H1 (cell line): ENCODE measurements around the gene PACS1. TPM values are rescaled to one million over a fixed set of nuclear protein-coding genes. Genes with fewer than 3 reads are reported as not detected.
"Not testable (repeated sequence)": the region's sequence is repeated elsewhere in the genome, so short reads cannot be mapped to it uniquely, and the experiment has no call there.

Experiments used
- CTCF ChIA-PET: fragments of 300-600 bp; sonication (Branson Sonifier 250); formaldehyde crosslinking; loops from one replicate; lab custom pipeline; 2021; ENCODE audit not compliant: partially characterized antibody; lab: Charles Lee
- POLR2A ChIA-PET: fragments of 300-600 bp; sonication (Branson Sonifier 250); formaldehyde crosslinking; loops from one replicate; lab custom pipeline; 2021; ENCODE audit warnings: inconsistent platforms; ENCODE audit not compliant: partially characterized antibody; lab: Charles Lee
- DNase-seq, 2 experiments: peaks; one replicate each; pipeline versions ENCODE4 v3.0.0 to v3.0.0-alpha.2; 2010 to 2022; ENCODE audit warnings: low spot score in 2 of 2, low read depth in 1 of 2, mixed read lengths in 1 of 2
- FAIRE-seq: peaks from 2 replicates; lab custom pipeline; 2011; peaks lifted over from hg19 to GRCh38; lab: Jason Lieb, UNC
- H2AFZ ChIP-seq: 2 replicates; pipeline ENCODE4 v1.8.1; 2012; ENCODE audit warnings: low read length, inconsistent platforms
- H2AK5ac ChIP-seq: 2 replicates; pipeline ENCODE4 v1.6.1; 2013; ENCODE audit warnings: low read depth, low read length
- H2BK120ac ChIP-seq: replicated peaks from 2 replicates; pipeline ENCODE3; 2013; ENCODE audit warnings: low read depth, low read length, inconsistent platforms
- H2BK12ac ChIP-seq: 2 replicates; pipeline ENCODE4 v1.6.1; 2013; ENCODE audit warnings: low read depth, low read length
- H2BK15ac ChIP-seq: 2 replicates; pipeline ENCODE4 v1.6.1; 2013; ENCODE audit warnings: low read length
- H2BK20ac ChIP-seq: 2 replicates; pipeline ENCODE4 v1.6.1; 2013; ENCODE audit warnings: low read length
- H2BK5ac ChIP-seq: 2 replicates; pipeline ENCODE4 v1.6.1; 2013; ENCODE audit warnings: low read depth, low read length
- H3K14ac ChIP-seq: 2 replicates; pipeline ENCODE4 v1.6.1; 2013; ENCODE audit warnings: inconsistent platforms; ENCODE audit not compliant: insufficient read length
- H3K18ac ChIP-seq: 2 replicates; pipeline ENCODE4 v1.6.1; 2013; ENCODE audit warnings: low read length; ENCODE audit errors: extremely low read depth
- H3K23ac ChIP-seq: 2 replicates; pipeline ENCODE4 v1.6.1; 2013; ENCODE audit warnings: inconsistent platforms; ENCODE audit not compliant: insufficient read length
- H3K23me2 ChIP-seq: 2 replicates; pipeline ENCODE4 v1.6.1; 2013; ENCODE audit warnings: low read depth, low read length
- H3K27ac ChIP-seq: 2 replicates; pipeline ENCODE4 v1.6.1; 2011; ENCODE audit warnings: low read depth, low read length, inconsistent platforms
- H3K27me3 ChIP-seq, 4 experiments: replicated peaks in 1 of 4; 1 replicate in 1 of 4; 2 replicates in 3 of 4; pipeline versions ENCODE4 v1.6.1 to v1.8.1; 2011 to 2013; ENCODE audit warnings: low read length in 3 of 4, mild to moderate bottlenecking in 3 of 4, inconsistent platforms in 2 of 4, mixed read lengths in 2 of 4, moderate library complexity in 1 of 4; ENCODE audit not compliant: control insufficient read depth in 3 of 4, insufficient read depth in 3 of 4; ENCODE audit errors: extremely low read depth in 1 of 4
- H3K36me3 ChIP-seq, 4 experiments: 2 replicates each; pipeline versions ENCODE4 v1.6.1 to v1.8.1; 2011 to 2013; ENCODE audit warnings: mild to moderate bottlenecking in 4 of 4, low read length in 3 of 4, moderate library complexity in 2 of 4, control low read depth in 1 of 4, inconsistent platforms in 1 of 4; ENCODE audit not compliant: insufficient read depth in 4 of 4, control insufficient read depth in 2 of 4
- H3K4ac ChIP-seq: replicated peaks from 2 replicates; pipeline ENCODE3; 2013; ENCODE audit warnings: low read length, low read depth, mixed read lengths, inconsistent platforms; ENCODE audit not compliant: insufficient read length
- H3K4me1 ChIP-seq, 4 experiments: replicated peaks in 1 of 4; 1 replicate in 1 of 4; 2 replicates in 3 of 4; pipeline versions ENCODE4 v1.6.1 to v1.8.1; 2011 to 2013; ENCODE audit warnings: low read length in 3 of 4, inconsistent platforms in 2 of 4, mixed read lengths in 1 of 4; ENCODE audit not compliant: insufficient read depth in 4 of 4, control insufficient read depth in 3 of 4
- H3K4me2 ChIP-seq, 2 experiments: 2 replicates each; pipeline versions ENCODE4 v1.6.1 to v1.8.1; 2011 to 2013; ENCODE audit warnings: low read depth in 2 of 2, low read length in 2 of 2, control low read depth in 1 of 2, inconsistent platforms in 1 of 2, mild to moderate bottlenecking in 1 of 2; ENCODE audit not compliant: insufficient read depth in 1 of 2
- H3K4me3 ChIP-seq, 4 experiments: fragments of 200-600, 300-600 bp in 1 of 4; sonication (generic), shearing (Covaris generic), sonication (Bioruptor Twin) in 1 of 4; 2 replicates each; pipeline versions ENCODE4 v1.5.1 to v1.8.1; 2011 to 2016; ENCODE audit warnings: low read length in 4 of 4, low read depth in 3 of 4, control low read depth in 2 of 4, inconsistent platforms in 2 of 4, mild to moderate bottlenecking in 2 of 4, mixed read lengths in 1 of 4, moderate library complexity in 1 of 4; ENCODE audit not compliant: insufficient read depth in 2 of 4; ENCODE audit errors: extremely low read depth in 1 of 4
- H3K56ac ChIP-seq: replicated peaks from 2 replicates; pipeline ENCODE3; 2013; ENCODE audit warnings: low read depth, mild to moderate bottlenecking, mixed read lengths, low read length, inconsistent platforms; ENCODE audit not compliant: insufficient read length
- H3K79me1 ChIP-seq: 2 replicates; pipeline ENCODE4 v1.6.1; 2013; ENCODE audit warnings: low read depth, low read length, control low read depth
- H3K79me2 ChIP-seq, 2 experiments: 2 replicates each; pipeline versions ENCODE4 v1.6.1 to v1.8.1; 2012 to 2013; ENCODE audit warnings: low read length in 2 of 2, mild to moderate bottlenecking in 2 of 2, inconsistent platforms in 1 of 2; ENCODE audit not compliant: insufficient read depth in 2 of 2, control insufficient read depth in 1 of 2
- H3K9ac ChIP-seq, 4 experiments: replicated peaks in 1 of 4; 1 replicate in 1 of 4; 2 replicates in 3 of 4; pipeline versions ENCODE4 v1.6.1 to v1.8.1; 2011 to 2013; ENCODE audit warnings: low read depth in 3 of 4, low read length in 3 of 4, control low read depth in 2 of 4, mild to moderate bottlenecking in 2 of 4, moderate library complexity in 2 of 4, inconsistent platforms in 1 of 4; ENCODE audit errors: extremely low read depth in 1 of 4
- H3K9me3 ChIP-seq, 2 experiments: 2 replicates each; pipeline versions ENCODE4 v1.6.1 to v1.8.1; 2012 to 2013; ENCODE audit warnings: mild to moderate bottlenecking in 2 of 2, moderate library complexity in 2 of 2, control low read depth in 1 of 2, inconsistent platforms in 1 of 2, low read depth in 1 of 2, low read length in 1 of 2, mixed read lengths in 1 of 2; ENCODE audit not compliant: insufficient read depth in 2 of 2
- H4K20me1 ChIP-seq, 2 experiments: replicated peaks in 1 of 2; 2 replicates each; pipeline versions ENCODE3 to v1.8.1; 2011 to 2013; ENCODE audit warnings: inconsistent platforms in 2 of 2, low read length in 2 of 2, mild to moderate bottlenecking in 1 of 2; ENCODE audit not compliant: insufficient read depth in 2 of 2, control insufficient read depth in 1 of 2
- H4K5ac ChIP-seq: 2 replicates; pipeline ENCODE4 v1.6.1; 2013; ENCODE audit warnings: low read length, low read depth, mixed read lengths, inconsistent platforms; ENCODE audit not compliant: insufficient read length
- H4K8ac ChIP-seq: 2 replicates; pipeline ENCODE4 v1.8.0; 2013; ENCODE audit warnings: mild to moderate bottlenecking, moderate library complexity, low read length, inconsistent platforms; ENCODE audit not compliant: insufficient read depth; ENCODE audit errors: extremely low read depth
- H4K91ac ChIP-seq: replicated peaks from 2 replicates; pipeline ENCODE3; 2013; ENCODE audit warnings: low read length, mixed read lengths, inconsistent platforms; ENCODE audit not compliant: insufficient read length
- ATF2 ChIP-seq: IDR thresholded peaks from 2 replicates; pipeline ENCODE4 v1.6.1; 2012; ENCODE audit warnings: low read length, inconsistent platforms
- ATF3 ChIP-seq: IDR thresholded peaks from 2 replicates; pipeline ENCODE4 v1.6.1; 2011; ENCODE audit warnings: low read depth, mild to moderate bottlenecking, low read length; ENCODE audit not compliant: insufficient read depth
- WGBS, 2 experiments: shearing (Covaris generic) in 1 of 2; methylation state at CpG; one replicate each; pipeline versions ENCODE4 v1.1.6 to v1.1.7; 2013 to 2015; ENCODE audit warnings: low lambda C conversion rate in 2 of 2, mixed read lengths in 2 of 2, inconsistent platforms in 1 of 2, low coverage in 1 of 2, missing lambda C conversion rate in 1 of 2; ENCODE audit not compliant: insufficient replicate concordance in 2 of 2, insufficient coverage in 1 of 2, insufficient read length in 1 of 2; ENCODE audit errors: extremely low coverage in 1 of 2, missing lambda C conversion rate in 1 of 2; 5-methylcytosine and 5-hydroxymethylcytosine counted together
- polyA plus RNA-seq, 7 experiments: library from polyadenylated mRNA; depleted of rRNA in 3 of 7; stranded (reverse) in 5 of 7; unstranded in 2 of 7; fragments of >200 nt in 5 of 7; fragments of 200-250 nt in 2 of 7; gene quantifications; 1 replicate in 5 of 7; 2 replicates in 1 of 7; 4 replicates in 1 of 7; pipeline versions ENCODE4 v1.2.1 to v1.2.3, GENCODE V29; 2011 to 2013; ENCODE audit warnings: missing spikeins in 2 of 7, mixed read lengths in 2 of 7
- total RNA-seq: library from RNA; stranded (reverse); fragmentation: NEBNext Ultra II Directional; extraction: Animal tissue kit (Norgen Biotek cat#: 25700); gene quantifications from 2 replicates; pipeline ENCODE4 v1.2.1, GENCODE V29; 2021
- TF ChIP-seq, protein P1 (sequence below): IDR thresholded peaks from 2 replicates; pipeline ENCODE4 v1.6.1; 2011; ENCODE audit warnings: low read length, improper control_type of control experiment

PACS1 gene
- total and polyA plus RNA-seq, 2 of the 8 experiments (the other 6 are each of a cell fraction or from before 2014, with no cell fraction given), result 11.5 to 36.0 TPM

DNA sequence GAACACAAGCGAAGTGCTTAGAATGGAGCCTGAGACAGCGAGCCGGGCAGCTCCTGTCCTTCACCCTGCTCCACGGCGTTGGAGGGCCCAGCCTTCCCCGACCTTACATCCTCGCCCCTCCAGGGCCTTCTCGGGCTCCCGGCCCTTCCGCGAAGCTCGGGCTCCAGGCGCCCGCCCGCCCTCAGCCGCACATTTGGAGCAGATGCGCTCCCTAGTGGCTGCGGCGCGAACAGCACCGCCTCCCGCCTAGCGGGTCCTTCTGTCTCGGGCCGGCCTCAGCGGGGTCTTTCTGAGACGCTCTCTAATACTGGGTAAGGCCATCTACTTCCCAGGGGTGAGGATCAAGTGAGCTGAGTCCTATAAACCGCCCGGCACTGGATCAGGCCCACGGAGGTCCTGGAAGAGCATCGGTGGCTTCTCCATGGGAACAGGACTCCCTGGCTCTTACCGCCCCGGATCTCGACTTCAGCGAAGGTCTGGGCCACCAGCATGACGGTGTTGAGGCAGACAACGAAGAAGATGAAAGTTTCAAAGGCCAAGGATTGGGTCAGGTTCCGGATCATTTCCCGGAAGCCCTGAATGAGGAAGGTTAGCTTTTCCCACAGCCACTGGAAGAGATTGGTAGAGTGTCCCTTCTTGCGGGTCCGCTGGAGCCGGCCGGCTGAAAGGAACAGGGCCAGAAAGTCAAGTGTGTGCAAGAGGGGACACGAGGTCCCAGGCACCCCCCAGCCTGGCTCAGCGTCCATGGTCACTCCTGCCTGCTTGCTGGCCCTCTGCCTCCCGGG, 47.5 kb upstream of the PACS1 start (continued):
- TF ChIP-seq, protein P1, sequence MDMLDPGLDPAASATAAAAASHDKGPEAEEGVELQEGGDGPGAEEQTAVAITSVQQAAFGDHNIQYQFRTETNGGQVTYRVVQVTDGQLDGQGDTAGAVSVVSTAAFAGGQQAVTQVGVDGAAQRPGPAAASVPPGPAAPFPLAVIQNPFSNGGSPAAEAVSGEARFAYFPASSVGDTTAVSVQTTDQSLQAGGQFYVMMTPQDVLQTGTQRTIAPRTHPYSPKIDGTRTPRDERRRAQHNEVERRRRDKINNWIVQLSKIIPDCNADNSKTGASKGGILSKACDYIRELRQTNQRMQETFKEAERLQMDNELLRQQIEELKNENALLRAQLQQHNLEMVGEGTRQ, result peak; percentile 28; the same call in 1 of the 2 replicates
- TF ChIP-seq ATF2 (no peak), ATF3 (no peak)

GRCh38 chr11:66023186-66023440, 47.0 kb upstream of the PACS1 start:
- not testable (repeated sequence) for H4K91ac ChIP-seq, H3K4me2 ChIP-seq, H2BK120ac ChIP-seq, H3K18ac ChIP-seq, H2BK5ac ChIP-seq, H3K79me2 ChIP-seq, H3K23ac ChIP-seq, H3K14ac ChIP-seq, H3K36me3 ChIP-seq, DNase-seq, H3K9me3 ChIP-seq, FAIRE-seq, H4K8ac ChIP-seq, H3K4me1 ChIP-seq, H2BK20ac ChIP-seq, H4K20me1 ChIP-seq, H2AK5ac ChIP-seq, H2AFZ ChIP-seq, H4K5ac ChIP-seq, H3K79me1 ChIP-seq, H2BK15ac ChIP-seq, H3K23me2 ChIP-seq, H3K9ac ChIP-seq, H3K56ac ChIP-seq, H3K4ac ChIP-seq, H3K27ac ChIP-seq, H3K4me3 ChIP-seq
- H3K27me3 ChIP-seq, result peaks cover 0 to 18% (median 5%) of the 10 kb centered on the region in 4 experiments; a peak in 4 of 7 replicates
- H2BK12ac ChIP-seq, result peak overlapping the region; percentile 39; the same call in 1 of the 2 replicates
- CTCF ChIA-PET, result interaction anchor here (1.0 to 4.1 kb wide), 18 partner anchors 10 to 171 kb away, joined by 3 to 39 read pairs (median 9); partner anchors contain the start of genes BANF1, CST6, CTSW and EIF1AD
- POLR2A ChIA-PET, result interaction anchor here (1.7 kb wide), 1 partner anchor 21 kb away, joined by 6 read pairs; the partner anchor contains the start of genes BANF1 and EIF1AD
- 88% methylated on average over 4 of the region's 5 CpGs; no CpG with 5 or more reads in 1 of the 2 experiments for WGBS, 2 experiments
